Kidney (tissue), 14 donors: ENCODE data around the gene GDA. TPM values are rescaled to one million over a fixed set of nuclear protein-coding genes. Genes with fewer than 3 reads are reported as not detected.

ENCODE experiments used
- DNase-seq, 5 donors: peaks; one replicate each; pipeline ENCODE4 v3.0.0-alpha.2; 2013 to 2020
- FAIRE-seq: peaks from 2 replicates; lab custom pipeline; 2012; peaks lifted over from hg19 to GRCh38; lab: Jason Lieb, UNC
- H3K27ac ChIP-seq, 2 donors: one replicate each; pipeline ENCODE4 v1.7.0; 2013; ENCODE audit warnings: low read depth in 2 of 2, low read length in 2 of 2, inconsistent platforms in 1 of 2
- H3K27me3 ChIP-seq: one replicate; pipeline ENCODE4 v1.7.1; 2013; ENCODE audit warnings: low read length, inconsistent platforms; ENCODE audit not compliant: control insufficient read depth, insufficient read depth
- H3K36me3 ChIP-seq, 3 donors: one replicate each; pipeline versions ENCODE4 v1.7.0 to v1.7.1; 2013; ENCODE audit warnings: low read length in 3 of 3, control low read depth in 1 of 3, inconsistent platforms in 1 of 3; ENCODE audit not compliant: insufficient read depth in 3 of 3, control insufficient read depth in 2 of 3
- H3K4me1 ChIP-seq, 3 donors: one replicate each; pipeline versions ENCODE4 v1.7.0 to v1.7.1; 2013; ENCODE audit warnings: low read length in 3 of 3, inconsistent platforms in 1 of 3, low read depth in 1 of 3; ENCODE audit not compliant: control insufficient read depth in 2 of 3, insufficient read depth in 2 of 3
- H3K4me3 ChIP-seq, 3 donors: one replicate each; pipeline versions ENCODE4 v1.7.0 to v1.8.1; 2013; ENCODE audit warnings: low read length in 3 of 3, control low read depth in 1 of 3, inconsistent platforms in 1 of 3
- H3K9ac ChIP-seq, 3 donors: one replicate each; pipeline versions ENCODE4 v1.7.0 to v1.7.1; 2013; ENCODE audit warnings: low read length in 3 of 3, control low read depth in 1 of 3, inconsistent platforms in 1 of 3
- H3K9me3 ChIP-seq, 3 donors: one replicate each; pipeline versions ENCODE4 v1.7.0 to v1.7.1; 2013; ENCODE audit warnings: low read length in 3 of 3, control low read depth in 1 of 3, inconsistent platforms in 1 of 3; ENCODE audit not compliant: control insufficient read depth in 2 of 3, insufficient read depth in 1 of 3
- intact Hi-C: fragments of 100-400 bp; cut with DNase I; formaldehyde crosslinking; loops from one replicate; pipeline ENCODE4 v1.11.1; 2022
- polyA plus RNA-seq: library from polyadenylated mRNA; stranded (reverse); fragments of 350-450 nt; fragmentation: Illumina TruSeq; extraction: RNeasy Lipid Tissue Mini Kit (QIAGEN cat#74804); gene quantifications from one replicate; pipeline ENCODE4 v1.2.3, GENCODE V29; 2014; ENCODE audit warnings: low read depth, low replicate concordance; ENCODE audit not compliant: insufficient read depth
- total RNA-seq: library from RNA; stranded (reverse); fragmentation: NEBNext Ultra II Directional; extraction: Animal tissue kit (Norgen Biotek cat#: 25700); gene quantifications from one replicate; pipeline ENCODE4 v1.2.1, GENCODE V29; 2021
- TF ChIP-seq, protein P1 (sequence below): IDR thresholded peaks from 3 replicates; pipeline ENCODE4 v1.5.1; 2012; ENCODE audit warnings: mild to moderate bottlenecking, moderate library complexity, borderline replicate concordance; ENCODE audit not compliant: insufficient read depth; ENCODE audit errors: extremely low read depth
- donor health status: control.
- donor health status: control.
- donor health status: control.
- donor health status: control.
- donor health status: control.
- donor health status: DM: yes; HTN: yes; CAD: no.
- donor health status: Normal renal cell carcinoma (clear cell type).

GDA gene
- total and polyA plus RNA-seq, 2 donors from 2014 or later, result 31.4 to 88.1 TPM

- no peak overlapping the region for H3K4me3 ChIP-seq
- H3K27me3 ChIP-seq, result no peaks in the 10 kb centered on the region
- no peaks in the 10 kb centered on the region for H3K9me3 ChIP-seq
- no peak overlapping the region for H3K9ac ChIP-seq
- no peaks in the 10 kb centered on the region for H3K36me3 ChIP-seq
- H3K4me1 ChIP-seq, result no peaks in the 10 kb centered on the region
- DNase-seq (no peak), FAIRE-seq (no peak)
- no peak overlapping the region for H3K27ac ChIP-seq
- intact Hi-C loops, result loop anchor here (5.0 kb wide), 1 partner anchor 238 kb away; no protein-coding TSS in a partner anchor
- TF ChIP-seq, protein P1, sequence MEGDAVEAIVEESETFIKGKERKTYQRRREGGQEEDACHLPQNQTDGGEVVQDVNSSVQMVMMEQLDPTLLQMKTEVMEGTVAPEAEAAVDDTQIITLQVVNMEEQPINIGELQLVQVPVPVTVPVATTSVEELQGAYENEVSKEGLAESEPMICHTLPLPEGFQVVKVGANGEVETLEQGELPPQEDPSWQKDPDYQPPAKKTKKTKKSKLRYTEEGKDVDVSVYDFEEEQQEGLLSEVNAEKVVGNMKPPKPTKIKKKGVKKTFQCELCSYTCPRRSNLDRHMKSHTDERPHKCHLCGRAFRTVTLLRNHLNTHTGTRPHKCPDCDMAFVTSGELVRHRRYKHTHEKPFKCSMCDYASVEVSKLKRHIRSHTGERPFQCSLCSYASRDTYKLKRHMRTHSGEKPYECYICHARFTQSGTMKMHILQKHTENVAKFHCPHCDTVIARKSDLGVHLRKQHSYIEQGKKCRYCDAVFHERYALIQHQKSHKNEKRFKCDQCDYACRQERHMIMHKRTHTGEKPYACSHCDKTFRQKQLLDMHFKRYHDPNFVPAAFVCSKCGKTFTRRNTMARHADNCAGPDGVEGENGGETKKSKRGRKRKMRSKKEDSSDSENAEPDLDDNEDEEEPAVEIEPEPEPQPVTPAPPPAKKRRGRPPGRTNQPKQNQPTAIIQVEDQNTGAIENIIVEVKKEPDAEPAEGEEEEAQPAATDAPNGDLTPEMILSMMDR, result no peak
Measured at GRCh38 chr9:72274916-72275315, 125.7 kb downstream of the GDA start.

DNA sequence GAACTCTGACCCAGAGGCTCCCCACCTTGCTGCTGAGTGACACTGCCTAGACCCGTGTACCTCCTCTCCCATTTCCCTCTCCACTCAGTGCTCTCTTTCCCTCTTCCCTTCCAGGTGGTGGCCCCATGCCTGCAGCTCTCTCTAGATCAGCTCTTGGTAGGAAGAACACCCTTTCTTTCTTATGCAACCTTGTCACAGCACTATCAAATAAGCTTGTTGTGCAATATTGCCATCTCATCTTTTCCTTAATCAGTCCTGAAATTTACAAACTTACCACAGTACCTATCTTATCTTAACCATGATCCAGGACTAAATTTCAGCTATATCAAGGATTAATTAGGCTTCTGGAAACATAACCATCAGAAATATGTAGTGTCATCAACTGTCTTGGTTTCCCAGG is 127.2 kb downstream of the GDA start:
- Histone ChIP-seq H3K4me1 (no peaks in the 10 kb centered on the region), H3K27ac (no peak overlapping the region), H3K27me3 (no peaks in the 10 kb centered on the region), H3K9me3 (no peaks in the 10 kb centered on the region), H3K9ac (no peak overlapping the region), H3K36me3 (no peaks in the 10 kb centered on the region), H3K4me3 (no peak overlapping the region)
- TF ChIP-seq, protein P1, result no peak
- FAIRE-seq (no peak), DNase-seq (no peak)
- intact Hi-C loops, result no loop called here

- DNase-seq, result no peak
- intact Hi-C loops, result no loop called here
- no peak overlapping the region for H3K27ac ChIP-seq
- no peak overlapping the region for H3K9ac ChIP-seq
- FAIRE-seq, result no peak
- no peaks in the 10 kb centered on the region for H3K9me3 ChIP-seq
- TF ChIP-seq, protein P1, result no peak
- H3K4me1 ChIP-seq, result no peaks in the 10 kb centered on the region
- no peaks in the 10 kb centered on the region for H3K36me3 ChIP-seq
- no peak overlapping the region for H3K4me3 ChIP-seq
- no peaks in the 10 kb centered on the region for H3K27me3 ChIP-seq
Measured at GRCh38 chr9:72278959-72279358, 129.7 kb downstream of the GDA start.
